ENCODE data around the gene P2RX7.

GRCh38 chr12:121230538-121230907 lies 97.8 kb downstream of the P2RX7 start:
- no peak for TF ChIP-seq CTCF (IDR thresholded peaks at IDR 0.05; ENCODE audit: extremely low read depth in 1 of 2, insufficient read depth in 1 of 2, low read depth in 1 of 2, low read length in 2 of 2)
- TF ChIP-seq POLR2A (IDR thresholded peaks at IDR 0.05; ENCODE audit: low read depth, low read length): no peak
- TF ChIP-seq MAX (IDR thresholded peaks at IDR 0.05; ENCODE audit: insufficient read depth, insufficient read length): no peak
- no peak for TF ChIP-seq EZH2 (IDR thresholded peaks at IDR 0.05; ENCODE audit: borderline replicate concordance, low read depth, low read length, severe bottlenecking)
- no peak for TF ChIP-seq POLR2AphosphoS5 (IDR thresholded peaks at IDR 0.05; ENCODE audit: insufficient read depth, low read depth, low read length)
- no peak for TF ChIP-seq MYC (IDR thresholded peaks at IDR 0.05; ENCODE audit: low read depth, low read length)

Data from endothelial cell of umbilical vein (primary cell).